Measurements from ENCODE around the gene GMPPB. TPM values are rescaled to one million over a fixed set of nuclear protein-coding genes. Genes with fewer than 3 reads are reported as not detected.

GMPPB gene
- total and polyA plus RNA-seq, 9 of the 15 experiments (the other 6 are each of a cell fraction or from before 2014, with no cell fraction given), result 0.53 to 17.4 (median 8.1) TPM

DNA sequence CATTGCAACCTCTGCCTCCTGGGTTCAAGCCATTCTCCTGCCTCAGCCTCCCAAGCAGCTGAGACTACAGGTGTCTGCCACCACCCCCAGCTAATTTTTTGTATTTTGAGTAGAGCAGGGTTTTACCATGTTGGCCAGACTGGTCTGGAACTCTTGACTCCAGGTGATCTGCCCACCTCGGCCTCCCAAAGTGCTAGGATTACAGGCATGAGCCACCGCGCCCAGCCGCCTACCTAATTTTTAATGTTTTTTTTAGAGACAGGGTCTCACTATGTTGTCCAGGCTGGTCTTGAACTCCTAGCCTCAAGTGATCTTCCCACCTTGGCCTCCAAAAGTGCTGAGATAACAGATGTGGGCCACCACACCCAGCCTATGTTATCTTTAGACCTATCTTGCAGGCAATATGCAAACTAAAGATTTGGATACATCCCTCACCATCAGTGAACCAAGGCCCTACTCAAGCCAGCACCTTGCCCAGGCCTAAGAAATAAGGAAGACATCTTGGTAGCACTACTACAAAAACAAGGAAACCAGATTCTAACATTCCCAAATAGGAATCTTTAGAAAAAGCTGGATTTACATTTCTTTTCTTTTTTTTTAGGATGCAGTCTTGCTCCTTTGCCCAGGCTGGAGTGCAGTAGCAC is 6.3 kb upstream of the GMPPB start (continued):
- TF ChIP-seq, protein P1, sequence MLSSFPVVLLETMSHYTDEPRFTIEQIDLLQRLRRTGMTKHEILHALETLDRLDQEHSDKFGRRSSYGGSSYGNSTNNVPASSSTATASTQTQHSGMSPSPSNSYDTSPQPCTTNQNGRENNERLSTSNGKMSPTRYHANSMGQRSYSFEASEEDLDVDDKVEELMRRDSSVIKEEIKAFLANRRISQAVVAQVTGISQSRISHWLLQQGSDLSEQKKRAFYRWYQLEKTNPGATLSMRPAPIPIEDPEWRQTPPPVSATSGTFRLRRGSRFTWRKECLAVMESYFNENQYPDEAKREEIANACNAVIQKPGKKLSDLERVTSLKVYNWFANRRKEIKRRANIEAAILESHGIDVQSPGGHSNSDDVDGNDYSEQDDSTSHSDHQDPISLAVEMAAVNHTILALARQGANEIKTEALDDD (IDR thresholded peaks at IDR 0.05), result no peak
- TF ChIP-seq ZNF143 (CRISPR knock-in tag; IDR thresholded peaks at IDR 0.05) (no peak), SLC30A9 (CRISPR knock-in tag; IDR thresholded peaks at IDR 0.05) (no peak)

DNA sequence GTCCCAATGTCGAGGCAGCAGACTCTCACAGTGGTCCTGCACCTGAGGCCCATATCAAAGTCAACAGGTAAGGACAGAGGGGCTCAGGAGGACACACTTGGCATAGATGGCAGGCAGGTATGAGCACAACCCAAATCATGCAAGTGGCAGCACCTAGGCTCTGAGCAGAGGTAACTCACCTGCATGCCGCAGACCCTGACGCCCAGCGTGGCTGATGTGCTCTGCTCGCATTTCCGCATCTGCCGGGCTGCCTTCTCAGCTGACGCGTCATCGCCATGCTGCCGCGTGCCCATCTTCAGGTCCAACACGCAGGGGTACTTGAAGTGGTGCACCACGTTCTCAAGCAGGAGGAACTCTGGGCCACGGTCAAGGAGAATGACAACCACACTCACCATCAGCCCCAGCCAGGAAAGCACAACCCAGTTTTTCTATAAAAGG is 4.2 kb upstream of the GMPPB start:
- intact Hi-C loops (cut with micrococcal nuclease) (no loop called here), in situ Hi-C loops (cut with MboI) (no loop called here)
- FAIRE-seq (no peak), ATAC-seq (no peak), DNase-seq (ENCODE audit: extremely low read depth in 1 of 4, low spot score in 3 of 4) (no peak)
- Histone ChIP-seq H3K4me1 (replicated peaks in 1 of 2; ENCODE audit: control insufficient read depth in 2 of 2, insufficient read depth in 2 of 2, low read length in 2 of 2) (peaks cover 2 to 19% of the 10 kb centered on the region in 2 experiments; a peak in 4 of 5 replicates), H3K4me3 (no peak overlapping the region), H3K36me3 (ENCODE audit: control insufficient read depth, insufficient read depth, low read length) (peaks cover 63% of the 10 kb centered on the region), H3K27me3 (ENCODE audit: control insufficient read depth in 2 of 2, insufficient read depth in 2 of 2, low read length in 2 of 2) (no peaks in the 10 kb centered on the region), H3K4me2 (ENCODE audit: insufficient read depth, low read length) (no peak overlapping the region), H3K9me3 (replicated peaks; ENCODE audit: control insufficient read depth, insufficient read depth, low read depth, low read length) (no peaks in the 10 kb centered on the region), H3K9ac (ENCODE audit: insufficient read depth in 1 of 2, low read depth in 2 of 2, low read length in 2 of 2) (no peak overlapping the region), H2AFZ (ENCODE audit: low read depth, low read length) (no peak overlapping the region), H3K79me2 (ENCODE audit: control insufficient read depth, insufficient read depth, low read length) (peaks cover 8% of the 10 kb centered on the region), H4K20me1 (replicated peaks; ENCODE audit: control insufficient read depth, insufficient read depth, low read length) (no peaks in the 10 kb centered on the region), H3K27ac (ENCODE audit: extremely low read depth, low read depth, low read length) (no peak overlapping the region), H3K9me1 (ENCODE audit: control insufficient read depth, insufficient read depth, low read length) (no peaks in the 10 kb centered on the region)
- TF ChIP-seq, protein P2, sequence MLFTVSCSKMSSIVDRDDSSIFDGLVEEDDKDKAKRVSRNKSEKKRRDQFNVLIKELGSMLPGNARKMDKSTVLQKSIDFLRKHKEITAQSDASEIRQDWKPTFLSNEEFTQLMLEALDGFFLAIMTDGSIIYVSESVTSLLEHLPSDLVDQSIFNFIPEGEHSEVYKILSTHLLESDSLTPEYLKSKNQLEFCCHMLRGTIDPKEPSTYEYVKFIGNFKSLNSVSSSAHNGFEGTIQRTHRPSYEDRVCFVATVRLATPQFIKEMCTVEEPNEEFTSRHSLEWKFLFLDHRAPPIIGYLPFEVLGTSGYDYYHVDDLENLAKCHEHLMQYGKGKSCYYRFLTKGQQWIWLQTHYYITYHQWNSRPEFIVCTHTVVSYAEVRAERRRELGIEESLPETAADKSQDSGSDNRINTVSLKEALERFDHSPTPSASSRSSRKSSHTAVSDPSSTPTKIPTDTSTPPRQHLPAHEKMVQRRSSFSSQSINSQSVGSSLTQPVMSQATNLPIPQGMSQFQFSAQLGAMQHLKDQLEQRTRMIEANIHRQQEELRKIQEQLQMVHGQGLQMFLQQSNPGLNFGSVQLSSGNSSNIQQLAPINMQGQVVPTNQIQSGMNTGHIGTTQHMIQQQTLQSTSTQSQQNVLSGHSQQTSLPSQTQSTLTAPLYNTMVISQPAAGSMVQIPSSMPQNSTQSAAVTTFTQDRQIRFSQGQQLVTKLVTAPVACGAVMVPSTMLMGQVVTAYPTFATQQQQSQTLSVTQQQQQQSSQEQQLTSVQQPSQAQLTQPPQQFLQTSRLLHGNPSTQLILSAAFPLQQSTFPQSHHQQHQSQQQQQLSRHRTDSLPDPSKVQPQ (CRISPR knock-in tag; IDR thresholded peaks at IDR 0.05; ENCODE audit: borderline replicate concordance), result no peak
- TF ChIP-seq, protein P3, sequence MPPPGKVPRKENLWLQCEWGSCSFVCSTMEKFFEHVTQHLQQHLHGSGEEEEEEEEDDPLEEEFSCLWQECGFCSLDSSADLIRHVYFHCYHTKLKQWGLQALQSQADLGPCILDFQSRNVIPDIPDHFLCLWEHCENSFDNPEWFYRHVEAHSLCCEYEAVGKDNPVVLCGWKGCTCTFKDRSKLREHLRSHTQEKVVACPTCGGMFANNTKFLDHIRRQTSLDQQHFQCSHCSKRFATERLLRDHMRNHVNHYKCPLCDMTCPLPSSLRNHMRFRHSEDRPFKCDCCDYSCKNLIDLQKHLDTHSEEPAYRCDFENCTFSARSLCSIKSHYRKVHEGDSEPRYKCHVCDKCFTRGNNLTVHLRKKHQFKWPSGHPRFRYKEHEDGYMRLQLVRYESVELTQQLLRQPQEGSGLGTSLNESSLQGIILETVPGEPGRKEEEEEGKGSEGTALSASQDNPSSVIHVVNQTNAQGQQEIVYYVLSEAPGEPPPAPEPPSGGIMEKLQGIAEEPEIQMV (tag; conservative IDR thresholded peaks at IDR 0.05; ENCODE audit: low read depth), result no peak
- no peak for TF ChIP-seq TFAM (CRISPR knock-in tag; conservative IDR thresholded peaks at IDR 0.05)
- TF ChIP-seq, protein P4, sequence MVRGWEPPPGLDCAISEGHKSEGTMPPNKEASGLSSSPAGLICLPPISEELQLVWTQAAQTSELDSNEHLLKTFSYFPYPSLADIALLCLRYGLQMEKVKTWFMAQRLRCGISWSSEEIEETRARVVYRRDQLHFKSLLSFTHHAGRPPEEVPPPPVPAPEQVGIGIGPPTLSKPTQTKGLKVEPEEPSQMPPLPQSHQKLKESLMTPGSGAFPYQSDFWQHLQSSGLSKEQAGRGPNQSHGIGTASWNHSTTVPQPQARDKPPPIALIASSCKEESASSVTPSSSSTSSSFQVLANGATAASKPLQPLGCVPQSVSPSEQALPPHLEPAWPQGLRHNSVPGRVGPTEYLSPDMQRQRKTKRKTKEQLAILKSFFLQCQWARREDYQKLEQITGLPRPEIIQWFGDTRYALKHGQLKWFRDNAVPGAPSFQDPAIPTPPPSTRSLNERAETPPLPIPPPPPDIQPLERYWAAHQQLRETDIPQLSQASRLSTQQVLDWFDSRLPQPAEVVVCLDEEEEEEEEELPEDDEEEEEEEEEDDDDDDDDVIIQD (CRISPR knock-in tag; IDR thresholded peaks at IDR 0.05), result no peak
- POLR2A ChIA-PET, result interaction anchor here (1.3 to 1.4 kb wide), 2 partner anchors 16 to 58 kb away, joined by 3 to 5 read pairs; partner anchors contain the start of gene IP6K1
- 94% methylated on average over 9 of the region's 15 CpGs for WGBS (ENCODE audit: insufficient coverage, low coverage, missing lambda C conversion rate)
- no TSS peak for BruUV-seq (replicated peaks)
- CTCF ChIA-PET (ENCODE audit: low intra/inter-chr PET ratio), result no interaction called here

All from K562 (cell line).